Hindlimb muscle (tissue), 1 donor: Measurements from ENCODE around the gene MCC. TPM values are rescaled to one million over a fixed set of nuclear protein-coding genes. Genes with fewer than 3 reads are reported as not detected.

Experiments used
- DNase-seq: peaks from one replicate; pipeline ENCODE4 v3.0.0-alpha.2; 2013
- polyA plus RNA-seq: library from polyadenylated mRNA; unstranded; fragments of 120-200 nt; gene quantifications from one replicate; pipeline ENCODE4 v1.2.1, GENCODE V29; 2013; ENCODE audit not compliant: insufficient read length

The MCC gene
- polyA plus RNA-seq, 1 donor, result 17.8 TPM

- DNase-seq, result no peak
Observed at GRCh38 chr5:113302120-113302519, 186.1 kb downstream of the MCC start.

- DNase-seq, result no peak
Observed at GRCh38 chr5:113299591-113299990, 188.7 kb downstream of the MCC start.

GRCh38 chr5:113296676-113297075 lies 191.6 kb downstream of the MCC start:
- DNase-seq, result no peak

GRCh38 chr5:113295111-113295539 lies 193.1 kb downstream of the MCC start:
- DNase-seq, result no peak

GRCh38 chr5:113294311-113295110 lies 193.7 kb downstream of the MCC start:
- peak; percentile 95 for DNase-seq

- DNase-seq, result no peak
Observed at GRCh38 chr5:113293975-113294310, 194.3 kb downstream of the MCC start.

GRCh38 chr5:113293068-113293974 lies 194.9 kb downstream of the MCC start:
- DNase-seq, result peak; percentile 33

- DNase-seq, result peak; percentile 48
Observed at GRCh38 chr5:113292462-113292861, 195.8 kb downstream of the MCC start.

- DNase-seq, result no peak
Observed at GRCh38 chr5:113283558-113283957, 204.7 kb downstream of the MCC start.

GRCh38 chr5:113282472-113282871 lies 205.8 kb downstream of the MCC start:
- DNase-seq, result no peak

GRCh38 chr5:113281194-113281593 lies 207.1 kb downstream of the MCC start:
- no peak for DNase-seq

GRCh38 chr5:113280541-113280940 lies 207.7 kb downstream of the MCC start:
- no peak for DNase-seq

GRCh38 chr5:113278976-113279375 lies 209.3 kb downstream of the MCC start:
- no peak for DNase-seq

GRCh38 chr5:113276493-113276892 lies 211.8 kb downstream of the MCC start:
- DNase-seq, result no peak

- no peak for DNase-seq
Observed at GRCh38 chr5:113276001-113276400, 212.3 kb downstream of the MCC start.

- no peak for DNase-seq
Observed at GRCh38 chr5:113274836-113275414, 213.3 kb downstream of the MCC start.

GRCh38 chr5:113273948-113274347 lies 214.3 kb downstream of the MCC start:
- DNase-seq, result no peak

- no peak for DNase-seq
Observed at GRCh38 chr5:113271745-113272454, 216.4 kb downstream of the MCC start.

GRCh38 chr5:113271015-113271414 lies 217.2 kb downstream of the MCC start:
- DNase-seq, result no peak

- DNase-seq, result no peak
Observed at GRCh38 chr5:113270086-113270485, 218.2 kb downstream of the MCC start.

- no peak for DNase-seq
Observed at GRCh38 chr5:113269023-113269997, 218.9 kb downstream of the MCC start.
